AG09319 (cell line): Measurements from ENCODE around the gene NRBF2.
A peak's percentile ranks its signal among the peaks of the same experiment; 100 is the strongest.

Source experiments
- DNase-seq: peaks from one replicate; pipeline ENCODE4 v3.0.0-alpha.2; 2010; ENCODE audit warnings: low read depth; ENCODE audit errors: extremely low read depth
- TF ChIP-seq, protein P1 (sequence below): IDR thresholded peaks from 2 replicates; pipeline ENCODE4 v1.5.1; 2011; ENCODE audit warnings: low read depth, mild to moderate bottlenecking, inconsistent platforms, low read length, moderate library complexity

Gene NRBF2

DNA sequence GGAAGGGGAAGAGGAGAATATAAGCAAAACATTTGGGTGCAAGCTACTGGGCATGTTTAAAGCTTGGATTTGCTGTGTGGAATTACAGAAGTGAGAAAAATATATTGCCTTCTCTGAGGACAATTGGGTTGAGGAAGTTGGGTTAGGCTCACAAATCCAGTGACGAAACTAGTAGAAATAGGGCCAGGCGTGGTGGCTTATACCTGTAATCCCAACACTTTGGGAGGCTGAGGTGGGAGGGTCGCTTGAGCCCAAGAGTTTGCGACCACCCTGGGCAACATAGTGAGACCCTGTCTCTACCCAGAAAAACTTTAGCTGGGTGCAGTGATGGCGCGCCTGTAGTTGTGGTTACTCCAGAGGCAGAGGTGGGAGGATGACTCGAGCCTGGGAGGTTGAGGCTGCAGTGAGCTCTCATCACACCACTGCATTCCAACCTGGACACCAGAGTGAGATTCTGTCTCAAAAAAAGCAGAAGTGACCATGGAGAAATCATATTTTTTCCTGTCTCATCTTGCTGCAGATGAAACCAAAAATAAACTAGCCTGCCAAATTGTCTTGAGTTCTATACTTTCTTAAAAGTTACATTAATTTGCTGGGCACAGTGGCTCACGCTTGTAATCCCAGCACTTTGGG lies 22.4 kb downstream of the NRBF2 start:
- DNase-seq = no peak
- TF ChIP-seq, protein P1, sequence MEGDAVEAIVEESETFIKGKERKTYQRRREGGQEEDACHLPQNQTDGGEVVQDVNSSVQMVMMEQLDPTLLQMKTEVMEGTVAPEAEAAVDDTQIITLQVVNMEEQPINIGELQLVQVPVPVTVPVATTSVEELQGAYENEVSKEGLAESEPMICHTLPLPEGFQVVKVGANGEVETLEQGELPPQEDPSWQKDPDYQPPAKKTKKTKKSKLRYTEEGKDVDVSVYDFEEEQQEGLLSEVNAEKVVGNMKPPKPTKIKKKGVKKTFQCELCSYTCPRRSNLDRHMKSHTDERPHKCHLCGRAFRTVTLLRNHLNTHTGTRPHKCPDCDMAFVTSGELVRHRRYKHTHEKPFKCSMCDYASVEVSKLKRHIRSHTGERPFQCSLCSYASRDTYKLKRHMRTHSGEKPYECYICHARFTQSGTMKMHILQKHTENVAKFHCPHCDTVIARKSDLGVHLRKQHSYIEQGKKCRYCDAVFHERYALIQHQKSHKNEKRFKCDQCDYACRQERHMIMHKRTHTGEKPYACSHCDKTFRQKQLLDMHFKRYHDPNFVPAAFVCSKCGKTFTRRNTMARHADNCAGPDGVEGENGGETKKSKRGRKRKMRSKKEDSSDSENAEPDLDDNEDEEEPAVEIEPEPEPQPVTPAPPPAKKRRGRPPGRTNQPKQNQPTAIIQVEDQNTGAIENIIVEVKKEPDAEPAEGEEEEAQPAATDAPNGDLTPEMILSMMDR = no peak

DNA sequence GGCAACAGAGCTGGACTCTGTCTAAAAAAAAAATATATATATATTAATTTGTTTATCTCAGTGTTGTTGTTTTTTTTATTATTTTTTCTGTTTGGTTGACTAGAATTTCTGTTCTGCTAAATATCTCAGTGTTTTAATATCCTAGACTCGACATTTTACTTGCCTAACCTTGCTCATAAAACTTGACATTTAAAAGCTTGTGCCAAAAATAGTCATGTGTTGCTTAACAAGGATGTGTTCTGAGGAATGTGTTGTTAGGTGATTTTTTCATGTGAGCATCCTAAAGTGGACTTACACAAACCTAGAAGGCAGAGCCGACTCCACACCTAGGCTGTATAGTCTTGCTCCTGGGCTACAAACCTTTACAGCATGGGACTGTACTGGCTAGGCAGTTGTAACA lies 23.1 kb downstream of the NRBF2 start:
- TF ChIP-seq, protein P1 = no peak
- DNase-seq = no peak

DNA sequence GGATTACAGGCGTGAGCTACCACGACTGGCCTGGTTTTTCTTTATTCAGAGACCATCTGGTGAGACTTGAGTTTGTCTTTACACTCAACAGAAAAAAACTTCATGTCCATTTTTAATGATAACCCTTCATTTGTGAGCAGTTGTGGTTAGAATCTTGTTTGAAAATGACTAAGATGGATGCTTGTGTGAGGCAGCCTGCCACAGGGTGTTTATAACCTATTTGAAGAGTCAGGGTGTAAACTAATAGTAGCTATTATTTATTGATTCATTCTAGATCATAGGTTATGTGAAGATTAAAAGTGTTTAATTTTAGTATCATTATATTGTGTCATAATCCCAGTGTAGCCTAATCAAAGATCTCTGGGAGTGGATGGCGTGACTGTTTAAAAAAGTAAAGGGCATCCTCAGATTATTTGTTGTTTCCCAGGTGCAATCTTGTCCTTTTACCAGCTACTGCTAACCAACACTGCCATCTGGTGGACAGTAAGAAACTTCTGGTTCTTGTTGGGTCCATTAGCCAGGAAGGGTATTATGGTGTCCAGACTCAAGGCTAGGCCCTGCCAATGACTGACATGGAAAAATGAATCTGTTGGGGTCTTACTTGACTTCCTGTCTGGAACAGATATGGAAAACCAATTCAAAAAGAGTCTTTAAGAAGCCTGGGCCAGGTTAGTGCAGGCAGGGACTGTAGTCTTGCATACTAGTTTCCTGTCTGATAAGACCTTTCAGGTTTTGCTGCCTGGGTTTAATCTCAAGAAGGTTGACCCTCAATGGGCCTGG lies 24.9 kb downstream of the NRBF2 start:
- peak; percentile 84 for DNase-seq
- TF ChIP-seq, protein P1 = peak; percentile 68

DNA sequence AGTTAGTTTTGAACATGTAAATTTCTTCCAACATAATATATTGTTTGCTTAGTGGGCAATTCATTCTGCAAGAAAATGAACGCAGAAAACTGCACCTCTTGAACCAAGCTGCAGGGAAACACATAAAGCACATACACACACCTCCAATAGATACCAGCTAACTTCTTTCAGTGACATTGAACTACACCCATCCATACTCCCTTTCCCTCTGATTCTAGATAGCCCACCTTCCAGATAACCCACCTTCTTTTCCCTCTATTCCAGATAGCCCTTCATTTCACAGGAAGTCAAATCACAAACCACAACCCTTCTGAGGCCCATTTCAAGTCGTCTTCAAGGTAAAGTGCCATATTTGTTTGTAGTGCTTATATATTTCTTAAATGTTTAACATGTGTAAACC lies 28.5 kb downstream of the NRBF2 start:
- no peak for DNase-seq
- TF ChIP-seq, protein P1 = no peak

DNA sequence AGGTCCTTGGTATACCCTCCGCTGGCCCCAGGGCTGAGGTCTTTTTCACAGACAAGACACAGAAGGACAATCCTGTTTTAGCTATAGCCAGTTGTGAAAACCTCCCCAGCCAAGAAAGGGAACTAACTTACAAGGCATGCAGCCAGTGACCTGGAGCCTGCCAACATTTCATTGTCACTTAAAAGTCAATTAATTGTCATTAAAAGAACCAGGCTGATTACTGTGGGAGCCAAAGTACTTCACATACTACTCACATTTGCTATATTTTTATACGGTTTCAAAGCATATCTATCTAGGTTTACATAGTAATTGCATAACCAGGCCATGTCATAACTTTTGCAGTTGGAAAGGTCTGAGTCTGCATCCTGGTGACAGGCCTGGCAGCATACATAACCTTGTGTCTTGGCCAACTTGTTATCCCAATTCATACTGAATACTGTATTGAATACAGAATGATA lies 31.1 kb downstream of the NRBF2 start:
- TF ChIP-seq, protein P1 = no peak

DNA sequence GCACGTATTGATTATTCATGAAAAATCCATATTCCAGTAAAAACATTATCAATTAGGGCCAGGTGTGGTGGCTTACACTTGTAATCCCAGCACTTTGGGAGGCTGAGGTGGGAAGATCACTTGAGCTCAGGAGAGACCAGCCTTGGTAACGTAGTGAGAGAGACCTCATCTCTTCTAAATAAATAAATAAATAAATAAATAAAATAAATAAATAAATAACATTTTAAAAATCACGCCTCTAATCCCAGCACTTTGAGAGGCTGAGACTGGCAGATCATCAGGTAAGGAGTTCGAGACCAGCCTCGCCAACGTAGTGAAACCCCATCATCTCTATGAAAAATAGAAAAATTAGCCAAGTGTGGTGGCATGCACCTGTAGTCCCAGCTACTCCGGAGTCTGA lies 32.1 kb downstream of the NRBF2 start:
- DNase-seq = no peak
- TF ChIP-seq, protein P1 = no peak

More for the DNA sequence above, 31.1 kb downstream of the NRBF2 start:
- DNase-seq = no peak

DNA sequence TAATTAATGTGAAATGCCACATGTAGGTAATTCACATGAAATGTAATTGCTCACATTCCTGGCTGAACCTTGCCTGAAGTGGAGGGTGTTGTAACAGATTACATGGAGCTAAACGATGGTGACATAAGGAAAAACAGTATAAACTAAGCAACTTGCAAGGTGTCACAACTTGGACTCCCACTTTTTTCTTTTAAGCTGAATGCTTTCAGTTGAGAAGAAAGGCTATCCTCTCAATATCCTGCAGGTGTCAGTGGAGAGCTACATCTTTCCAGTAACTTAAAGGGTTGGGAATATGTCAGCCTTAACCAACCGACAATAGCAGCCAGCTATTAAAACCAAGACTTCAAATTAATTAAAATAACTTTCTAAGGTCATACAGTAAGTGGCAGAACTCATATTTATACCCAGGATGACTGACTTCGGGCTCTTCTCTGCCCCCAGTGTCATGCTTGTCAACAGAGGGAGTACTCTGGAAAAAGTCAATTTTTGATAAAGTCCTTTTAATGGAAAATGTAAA lies 33.7 kb downstream of the NRBF2 start:
- TF ChIP-seq, protein P1 = peak; percentile 76
- peak; percentile 62 for DNase-seq
